ENCODE results near the gene GPR39. TPM values are rescaled to one million over a fixed set of nuclear protein-coding genes. Genes with fewer than 3 reads are reported as not detected.
A peak's percentile ranks its signal among the peaks of the same experiment; 100 is the strongest.

Gene GPR39
- total RNA-seq, 1 donor from 2014 or later, result 0.20 TPM

GRCh38 chr2:132669908-132670495, 253.4 kb downstream of the GPR39 start, which contains the start of gene LYPD1:
LYPD1 (minus strand) TSS chr2:132670205; CDS start chr2:132669932, 273 bp downstream.
- no peak within 1 kb of the TSS for H3K27ac Mint-ChIP-seq (ENCODE audit: unreplicated experiment)
- TF ChIP-seq CTCF (IDR thresholded peaks at IDR 0.05), result no peak
- peaks cover 26% of the 10 kb centered on the region for H3K27me3 Mint-ChIP-seq (ENCODE audit: low read depth)
- H3K4me3 Mint-ChIP-seq (ENCODE audit: unreplicated experiment), result peak within 1 kb of the TSS; percentile 71
- DNase-seq (ENCODE audit: low spot score), result no peak
- no peaks in the 10 kb centered on the region for H3K9me3 Mint-ChIP-seq (ENCODE audit: low read depth)
- H3K36me3 Mint-ChIP-seq (ENCODE audit: low read depth), result no peaks in the 10 kb centered on the region
- peaks cover 20% of the 10 kb centered on the region for H3K4me1 Mint-ChIP-seq (ENCODE audit: low read depth)

- peak; percentile 18 for TF ChIP-seq CTCF (IDR thresholded peaks at IDR 0.05)
- H3K27ac Mint-ChIP-seq (ENCODE audit: unreplicated experiment), result no peak overlapping the region
- H3K9me3 Mint-ChIP-seq (ENCODE audit: low read depth), result no peaks in the 10 kb centered on the region
- H3K27me3 Mint-ChIP-seq (ENCODE audit: low read depth), result peaks cover 26% of the 10 kb centered on the region
- H3K4me1 Mint-ChIP-seq (ENCODE audit: low read depth), result peaks cover 20% of the 10 kb centered on the region
- peak overlapping the region; percentile 71 for H3K4me3 Mint-ChIP-seq (ENCODE audit: unreplicated experiment)
- H3K36me3 Mint-ChIP-seq (ENCODE audit: low read depth), result no peaks in the 10 kb centered on the region
- no peak for DNase-seq (ENCODE audit: low spot score)
These were observed 254.0 kb downstream of the GPR39 start for GRCh38 chr2:132670496-132671150.

GRCh38 chr2:132671151-132671835, 254.7 kb downstream of the GPR39 start:
- Mint-ChIP-seq H3K9me3 (ENCODE audit: low read depth) (no peaks in the 10 kb centered on the region), H3K27me3 (ENCODE audit: low read depth) (peaks cover 27% of the 10 kb centered on the region), H3K27ac (ENCODE audit: unreplicated experiment) (no peak overlapping the region)

GRCh38 chr2:132676999-132677398, 260.4 kb downstream of the GPR39 start:
- peak; percentile 75 for TF ChIP-seq CTCF (IDR thresholded peaks at IDR 0.05)
- H3K36me3 Mint-ChIP-seq (ENCODE audit: low read depth), result no peaks in the 10 kb centered on the region
- DNase-seq (ENCODE audit: low spot score), result no peak
- H3K9me3 Mint-ChIP-seq (ENCODE audit: low read depth), result no peaks in the 10 kb centered on the region
- H3K27ac Mint-ChIP-seq (ENCODE audit: unreplicated experiment), result no peak overlapping the region
- no peak overlapping the region for H3K4me3 Mint-ChIP-seq (ENCODE audit: unreplicated experiment)
- H3K27me3 Mint-ChIP-seq (ENCODE audit: low read depth), result peaks cover 3% of the 10 kb centered on the region
- H3K4me1 Mint-ChIP-seq (ENCODE audit: low read depth), result peaks cover 15% of the 10 kb centered on the region

More at GRCh38 chr2:132671151-132671835, 254.7 kb downstream of the GPR39 start:
- no peak for DNase-seq (ENCODE audit: low spot score)
- no peak for TF ChIP-seq CTCF (IDR thresholded peaks at IDR 0.05)
- peaks cover 20% of the 10 kb centered on the region for H3K4me1 Mint-ChIP-seq (ENCODE audit: low read depth)
- no peaks in the 10 kb centered on the region for H3K36me3 Mint-ChIP-seq (ENCODE audit: low read depth)
- peak overlapping the region; percentile 71 for H3K4me3 Mint-ChIP-seq (ENCODE audit: unreplicated experiment)

DNA sequence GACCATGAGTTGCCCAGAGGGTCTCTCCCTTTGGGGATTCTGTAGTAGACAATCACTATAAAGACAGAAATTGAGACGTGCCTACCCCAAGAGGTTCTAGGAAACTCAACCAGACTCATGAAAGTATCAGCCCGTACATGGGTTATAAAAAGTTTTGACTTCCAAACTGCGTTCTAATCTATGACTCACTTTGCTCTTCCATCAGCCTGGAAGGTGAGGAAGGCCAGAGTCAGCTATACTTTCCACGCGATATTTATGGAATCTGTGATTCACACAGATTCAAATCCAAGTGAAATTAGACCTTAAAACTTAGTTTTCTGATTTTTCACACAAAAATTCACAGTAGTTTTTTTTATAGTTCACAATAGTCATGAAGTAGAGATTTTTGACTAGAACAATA, 261.1 kb downstream of the GPR39 start:
- H3K27ac Mint-ChIP-seq (ENCODE audit: unreplicated experiment), result no peak overlapping the region
- no peak overlapping the region for H3K4me3 Mint-ChIP-seq (ENCODE audit: unreplicated experiment)
- no peak for DNase-seq (ENCODE audit: low spot score)
- no peak for TF ChIP-seq CTCF (IDR thresholded peaks at IDR 0.05)
- H3K27me3 Mint-ChIP-seq (ENCODE audit: low read depth), result peaks cover 6% of the 10 kb centered on the region
- H3K36me3 Mint-ChIP-seq (ENCODE audit: low read depth), result no peaks in the 10 kb centered on the region
- H3K4me1 Mint-ChIP-seq (ENCODE audit: low read depth), result peaks cover 15% of the 10 kb centered on the region
- no peaks in the 10 kb centered on the region for H3K9me3 Mint-ChIP-seq (ENCODE audit: low read depth)
